IMR-90 (cell line): Measurements from ENCODE around the gene POLR1G.

ENCODE experiments used
- CEBPB ChIP-seq: IDR thresholded peaks from 2 replicates; pipeline ENCODE4 v1.6.1; 2012; ENCODE audit warnings: low read depth, low read length, improper control_type of control experiment
- FOS ChIP-seq: fragments of 150-350 bp; IDR thresholded peaks from 2 replicates; pipeline ENCODE4 v1.6.1; 2016; ENCODE audit warnings: low read depth, low read length
- MXI1 ChIP-seq: IDR thresholded peaks from 2 replicates; pipeline ENCODE4 v1.6.1; 2012; ENCODE audit warnings: low read depth, mild to moderate bottlenecking, low read length, moderate library complexity, borderline replicate concordance
- POLR2A ChIP-seq: IDR thresholded peaks from 2 replicates; pipeline ENCODE4 v1.6.1; 2012; ENCODE audit warnings: mild to moderate bottlenecking, low read depth, low read length
- RAD21 ChIP-seq: IDR thresholded peaks from 2 replicates; pipeline ENCODE4 v1.6.1; 2012; ENCODE audit warnings: low read length, improper control_type of control experiment
- SMC3 ChIP-seq: fragments of 150-350 bp; IDR thresholded peaks from 2 replicates; pipeline ENCODE4 v1.6.1; 2016; ENCODE audit warnings: low read depth, mild to moderate bottlenecking, antibody characterized with exemption, low read length, moderate library complexity
- TF ChIP-seq, protein P1 (sequence below): conservative IDR thresholded peaks from 2 replicates; pipeline ENCODE4 v1.5.1; 2012; ENCODE audit warnings: mild to moderate bottlenecking, low read depth, low read length, improper control_type of control experiment
- TF ChIP-seq, protein P2 (sequence below): fragments of 150-350 bp; IDR thresholded peaks from 2 replicates; pipeline ENCODE4 v1.6.1; 2017; ENCODE audit warnings: mild to moderate bottlenecking, antibody characterized with exemption, low read length, low read depth
- TF ChIP-seq, protein P3 (sequence below): fragments of 150-350 bp; IDR thresholded peaks from 2 replicates; pipeline ENCODE4 v1.6.1; 2016; ENCODE audit warnings: low read depth, mild to moderate bottlenecking, low read length, moderate library complexity, borderline replicate concordance

DNA sequence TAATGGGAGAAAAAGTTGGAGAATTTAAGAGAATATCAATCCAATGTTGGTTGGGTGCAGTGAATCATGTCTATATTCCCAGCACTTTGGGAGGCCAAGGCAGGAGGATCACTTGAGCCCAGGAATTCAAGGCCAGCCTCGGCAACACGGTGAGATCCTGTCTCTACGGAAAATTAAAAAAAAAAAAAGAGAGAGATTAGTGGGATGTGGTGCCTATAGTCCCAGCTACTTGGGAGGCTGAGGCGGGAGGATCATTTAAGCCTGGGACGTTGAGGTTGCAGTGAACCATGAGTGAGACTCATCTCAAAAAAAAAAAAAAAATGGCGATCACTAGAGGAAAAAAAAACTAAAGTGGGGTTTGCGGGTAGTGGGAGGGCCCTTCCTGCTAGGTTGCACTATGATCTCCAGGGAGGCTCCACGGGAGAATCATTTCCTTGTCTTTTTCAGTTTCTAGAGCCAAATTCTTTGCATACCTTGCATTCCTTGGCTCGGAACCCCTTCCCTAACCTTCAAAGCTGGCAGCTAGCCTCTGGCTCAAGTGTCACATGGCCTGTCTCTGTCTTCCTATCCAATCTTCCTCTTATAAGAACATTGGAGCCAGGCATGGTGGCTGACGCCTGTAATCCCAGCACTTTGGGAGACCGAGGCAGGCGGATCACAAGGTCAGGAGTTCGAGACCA, 30.3 kb upstream of the POLR1G start:
- TF ChIP-seq, protein P1, sequence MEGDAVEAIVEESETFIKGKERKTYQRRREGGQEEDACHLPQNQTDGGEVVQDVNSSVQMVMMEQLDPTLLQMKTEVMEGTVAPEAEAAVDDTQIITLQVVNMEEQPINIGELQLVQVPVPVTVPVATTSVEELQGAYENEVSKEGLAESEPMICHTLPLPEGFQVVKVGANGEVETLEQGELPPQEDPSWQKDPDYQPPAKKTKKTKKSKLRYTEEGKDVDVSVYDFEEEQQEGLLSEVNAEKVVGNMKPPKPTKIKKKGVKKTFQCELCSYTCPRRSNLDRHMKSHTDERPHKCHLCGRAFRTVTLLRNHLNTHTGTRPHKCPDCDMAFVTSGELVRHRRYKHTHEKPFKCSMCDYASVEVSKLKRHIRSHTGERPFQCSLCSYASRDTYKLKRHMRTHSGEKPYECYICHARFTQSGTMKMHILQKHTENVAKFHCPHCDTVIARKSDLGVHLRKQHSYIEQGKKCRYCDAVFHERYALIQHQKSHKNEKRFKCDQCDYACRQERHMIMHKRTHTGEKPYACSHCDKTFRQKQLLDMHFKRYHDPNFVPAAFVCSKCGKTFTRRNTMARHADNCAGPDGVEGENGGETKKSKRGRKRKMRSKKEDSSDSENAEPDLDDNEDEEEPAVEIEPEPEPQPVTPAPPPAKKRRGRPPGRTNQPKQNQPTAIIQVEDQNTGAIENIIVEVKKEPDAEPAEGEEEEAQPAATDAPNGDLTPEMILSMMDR: no peak
- TF ChIP-seq SMC3 (no peak), POLR2A (no peak), FOS (no peak), MXI1 (no peak), RAD21 (no peak), CEBPB (no peak)
- TF ChIP-seq, protein P2, sequence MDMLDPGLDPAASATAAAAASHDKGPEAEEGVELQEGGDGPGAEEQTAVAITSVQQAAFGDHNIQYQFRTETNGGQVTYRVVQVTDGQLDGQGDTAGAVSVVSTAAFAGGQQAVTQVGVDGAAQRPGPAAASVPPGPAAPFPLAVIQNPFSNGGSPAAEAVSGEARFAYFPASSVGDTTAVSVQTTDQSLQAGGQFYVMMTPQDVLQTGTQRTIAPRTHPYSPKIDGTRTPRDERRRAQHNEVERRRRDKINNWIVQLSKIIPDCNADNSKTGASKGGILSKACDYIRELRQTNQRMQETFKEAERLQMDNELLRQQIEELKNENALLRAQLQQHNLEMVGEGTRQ: peak; percentile 71; the same call in 1 of the 2 replicates
- TF ChIP-seq, protein P3, sequence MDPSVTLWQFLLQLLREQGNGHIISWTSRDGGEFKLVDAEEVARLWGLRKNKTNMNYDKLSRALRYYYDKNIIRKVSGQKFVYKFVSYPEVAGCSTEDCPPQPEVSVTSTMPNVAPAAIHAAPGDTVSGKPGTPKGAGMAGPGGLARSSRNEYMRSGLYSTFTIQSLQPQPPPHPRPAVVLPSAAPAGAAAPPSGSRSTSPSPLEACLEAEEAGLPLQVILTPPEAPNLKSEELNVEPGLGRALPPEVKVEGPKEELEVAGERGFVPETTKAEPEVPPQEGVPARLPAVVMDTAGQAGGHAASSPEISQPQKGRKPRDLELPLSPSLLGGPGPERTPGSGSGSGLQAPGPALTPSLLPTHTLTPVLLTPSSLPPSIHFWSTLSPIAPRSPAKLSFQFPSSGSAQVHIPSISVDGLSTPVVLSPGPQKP: no peak
